Heart left ventricle (tissue), 16 donors: ENCODE results near the gene OMP. TPM values are rescaled to one million over a fixed set of nuclear protein-coding genes. Genes with fewer than 3 reads are reported as not detected.

Experiments used
- ATAC-seq, 4 donors: fragments of 200-7000 bp; cut with Tn5 transposase; one replicate each; pipeline ENCODE4 v1.9.1; 2020 to 2022; ENCODE audit warnings: moderate library complexity in 4 of 4, mild to moderate bottlenecking in 3 of 4, moderate number of reproducible peaks in 1 of 4
- DNase-seq, 5 donors: peaks; one replicate each; pipeline ENCODE4 v3.0.0-alpha.2; 2020
- H3K27ac ChIP-seq, 12 donors: fragments of 200-600 bp; sonication (generic) in 4 of 12; one replicate each; pipeline versions ENCODE4 v1.5.0 to v1.8.0; 2016 to 2022; ENCODE audit warnings: mild to moderate bottlenecking in 2 of 12
- H3K27me3 ChIP-seq, 9 donors: fragments of 200-600 bp; sonication (generic) in 2 of 9; one replicate each; pipeline versions ENCODE4 v1.5.1 to v1.8.0; 2016 to 2022; ENCODE audit warnings: mild to moderate bottlenecking in 3 of 9
- H3K36me3 ChIP-seq, 9 donors: fragments of 200-600 bp; sonication (generic) in 2 of 9; one replicate each; pipeline versions ENCODE4 v1.5.0 to v1.8.0; 2018 to 2022; ENCODE audit warnings: mild to moderate bottlenecking in 2 of 9
- H3K4me1 ChIP-seq, 12 donors: fragments of 200-600 bp; sonication (generic) in 4 of 12; one replicate each; pipeline versions ENCODE4 v1.5.0 to v1.8.0; 2016 to 2022; ENCODE audit warnings: mild to moderate bottlenecking in 3 of 12
- H3K4me3 ChIP-seq, 12 donors: fragments of 200-600 bp; sonication (generic) in 4 of 12; one replicate each; pipeline versions ENCODE4 v1.5.0 to v1.8.0; 2017 to 2022; ENCODE audit warnings: mild to moderate bottlenecking in 9 of 12, moderate library complexity in 4 of 12
- H3K9me3 ChIP-seq, 12 donors: fragments of 200-600 bp; sonication (generic) in 4 of 12; one replicate each; pipeline versions ENCODE4 v1.5.0 to v1.8.0; 2016 to 2022; ENCODE audit warnings: mild to moderate bottlenecking in 1 of 12
- POLR2A ChIP-seq, 2 donors: fragments of 450-650 bp; IDR thresholded peaks; one replicate each; pipeline ENCODE4 v1.6.1; 2017; ENCODE audit warnings: antibody characterized with exemption in 2 of 2, mild to moderate bottlenecking in 2 of 2, moderate library complexity in 2 of 2
- WGBS, 4 donors: extraction: QIAGEN DNeasy Blood & Tissue Kit in 2 of 4; methylation state at CpG; one replicate each; pipeline versions ENCODE4 v1.1.5 to v1.1.7; 2013 to 2018; 5-methylcytosine and 5-hydroxymethylcytosine counted together
- intact Hi-C, 10 donors: fragments of 100-400 bp; cut with DNase I; formaldehyde crosslinking; loops; one replicate each; pipeline versions ENCODE4 v1.11.1 to v1.14.2; 2022
- polyA plus RNA-seq, 2 donors: library from polyadenylated mRNA; stranded (reverse); fragments of 200-250 nt; gene quantifications; one replicate each; pipeline ENCODE4 v1.2.3, GENCODE V29; 2013
- total RNA-seq, 9 donors: library from RNA; depleted of rRNA in 2 of 9; stranded (reverse); fragments of >200 nt in 2 of 9; fragmentation: NEBNext Ultra II Directional in 3 of 9; extraction: Animal tissue kit (Norgen Biotek cat#: 25700) in 3 of 9; gene quantifications; one replicate each; pipeline versions ENCODE4 v1.1.0 to v1.2.4, GENCODE V29; 2016 to 2023
- TF ChIP-seq, protein P1 (sequence below), 12 donors: fragments of 200-600 bp; sonication (generic) in 4 of 12; IDR thresholded peaks; one replicate each; pipeline versions ENCODE4 v1.5.0 to v1.8.0; 2018 to 2022; ENCODE audit warnings: antibody characterized with exemption in 12 of 12, mild to moderate bottlenecking in 5 of 12
- donor health status: ischemic (EF 13 %, LVEDD 7.1; RV severe dilation, severe dysfunction).
- donor health status: healthy with polysubstance abuse.
- donor health status: DM: no; HTN: yes; CAD: no.
- donor health status: DM: no; HTN: no; CAD: no.
- donor health status: ischemic (EF 25% LVEDD 6.9; RV normal size, moderate dysfunction).
- donor health status: ischemic (EF 25% LVEDD 5.7; RV mildly dilated, moderate dysfunction).
- donor health status: healthy.
- donor health status: DM: yes; HTN: yes; CAD: no.
- donor health status: ischemic (EF 35%, LVEDD 5.7; RV mildly dilated, moderate dysfunction).
- donor health status: nonischemic (EF 11% LVEDD 7.7; RV severe dilation, severe dysfunction).
- donor health status: DM: yes; HTN: yes; CAD: no.
- donor health status: PGD.
- donor health status: ischemic (EF 29% LVEDD 5.4; RV normal size, mild dysfunction).
- donor health status: nonischemic (EF 23%, LVEDD 6.1; RV moderate dilation, normal function).

Gene OMP
- total and polyA plus RNA-seq, 11 donors, result not detected

DNA sequence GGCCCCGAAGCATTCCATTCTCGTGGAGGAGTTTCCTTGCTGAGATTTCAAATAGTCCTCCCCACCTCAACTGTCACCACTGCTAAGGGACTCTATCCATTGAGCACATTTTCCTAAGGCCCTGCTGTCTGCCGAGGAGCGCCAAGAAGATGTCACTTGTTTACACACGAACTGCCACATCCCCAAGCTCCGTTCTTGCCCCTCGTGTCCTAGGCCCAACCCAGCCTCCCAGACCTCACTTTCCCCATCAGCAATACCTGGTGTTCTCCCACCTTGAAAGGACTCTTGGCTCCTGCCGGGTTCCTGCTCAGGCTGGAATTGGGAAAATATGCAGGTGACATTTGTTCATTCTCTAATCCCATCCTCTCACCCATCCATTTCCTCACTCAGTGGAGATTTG is 21.4 kb downstream of the OMP start:
- ATAC-seq (no peak), DNase-seq (peak in 1 of 5 donors; percentile 20)
- H3K4me3 ChIP-seq, result no peak overlapping the region
- 83 to 90% (median 89%) methylated on average over 8 of the region's 8 CpGs for WGBS, 4 donors
- H3K27ac ChIP-seq, result no peak overlapping the region
- H3K27me3 ChIP-seq, result peaks cover 0 to 9% (median 0%) of the 10 kb centered on the region in 9 donors
- no peak for TF ChIP-seq POLR2A (IDR thresholded peaks at IDR 0.05)
- TF ChIP-seq, protein P1, sequence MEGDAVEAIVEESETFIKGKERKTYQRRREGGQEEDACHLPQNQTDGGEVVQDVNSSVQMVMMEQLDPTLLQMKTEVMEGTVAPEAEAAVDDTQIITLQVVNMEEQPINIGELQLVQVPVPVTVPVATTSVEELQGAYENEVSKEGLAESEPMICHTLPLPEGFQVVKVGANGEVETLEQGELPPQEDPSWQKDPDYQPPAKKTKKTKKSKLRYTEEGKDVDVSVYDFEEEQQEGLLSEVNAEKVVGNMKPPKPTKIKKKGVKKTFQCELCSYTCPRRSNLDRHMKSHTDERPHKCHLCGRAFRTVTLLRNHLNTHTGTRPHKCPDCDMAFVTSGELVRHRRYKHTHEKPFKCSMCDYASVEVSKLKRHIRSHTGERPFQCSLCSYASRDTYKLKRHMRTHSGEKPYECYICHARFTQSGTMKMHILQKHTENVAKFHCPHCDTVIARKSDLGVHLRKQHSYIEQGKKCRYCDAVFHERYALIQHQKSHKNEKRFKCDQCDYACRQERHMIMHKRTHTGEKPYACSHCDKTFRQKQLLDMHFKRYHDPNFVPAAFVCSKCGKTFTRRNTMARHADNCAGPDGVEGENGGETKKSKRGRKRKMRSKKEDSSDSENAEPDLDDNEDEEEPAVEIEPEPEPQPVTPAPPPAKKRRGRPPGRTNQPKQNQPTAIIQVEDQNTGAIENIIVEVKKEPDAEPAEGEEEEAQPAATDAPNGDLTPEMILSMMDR (IDR thresholded peaks at IDR 0.05), result no peak
- peaks cover 0 to 20% (median 13%) of the 10 kb centered on the region in 12 donors for H3K4me1 ChIP-seq
- intact Hi-C loops, result loop anchor here in 2 of 10 donors (10.0 kb wide), 1 partner anchor 421 kb away; no protein-coding TSS in a partner anchor
- no peaks in the 10 kb centered on the region for H3K9me3 ChIP-seq
- H3K36me3 ChIP-seq, result peaks cover 0 to 22% (median 0%) of the 10 kb centered on the region in 9 donors

DNA sequence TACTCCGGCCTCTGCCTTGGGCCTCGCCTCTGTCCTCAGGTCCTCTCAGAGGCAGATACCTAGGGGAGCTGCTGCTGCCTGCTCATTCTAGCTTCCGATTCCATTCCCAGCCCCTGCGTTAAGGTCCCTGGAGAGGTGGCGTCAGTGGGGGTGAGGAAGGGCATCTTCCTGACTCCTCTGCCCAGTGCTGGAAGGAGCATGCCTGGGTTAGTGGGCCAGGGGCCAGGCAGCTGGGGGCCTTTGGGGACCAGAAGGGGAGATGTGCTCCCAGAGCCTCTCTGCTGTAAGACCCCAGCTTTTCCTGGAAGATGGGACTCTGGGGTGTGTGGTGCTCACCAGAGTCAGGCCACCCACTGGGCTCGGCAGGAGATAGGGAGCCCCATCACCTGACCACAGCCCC is 21.8 kb downstream of the OMP start:
- Histone ChIP-seq H3K27me3 (peaks cover 0 to 9% (median 0%) of the 10 kb centered on the region in 9 donors), H3K27ac (no peak overlapping the region), H3K9me3 (no peaks in the 10 kb centered on the region), H3K4me1 (peaks cover 0 to 20% (median 13%) of the 10 kb centered on the region in 12 donors), H3K4me3 (no peak overlapping the region), H3K36me3 (peaks cover 0 to 18% (median 0%) of the 10 kb centered on the region in 9 donors)
- 83 to 94% (median 86%) methylated on average over 3 to 6 of the region's 6 CpGs for WGBS, 4 donors
- DNase-seq (peak in 1 of 5 donors; percentile 44), ATAC-seq (no peak)
- TF ChIP-seq POLR2A (IDR thresholded peaks at IDR 0.05), result no peak
- TF ChIP-seq, protein P1 (IDR thresholded peaks at IDR 0.05), result no peak
- intact Hi-C loops, result loop anchor here in 2 of 10 donors (10.0 kb wide), 1 partner anchor 420 kb away; no protein-coding TSS in a partner anchor

DNA sequence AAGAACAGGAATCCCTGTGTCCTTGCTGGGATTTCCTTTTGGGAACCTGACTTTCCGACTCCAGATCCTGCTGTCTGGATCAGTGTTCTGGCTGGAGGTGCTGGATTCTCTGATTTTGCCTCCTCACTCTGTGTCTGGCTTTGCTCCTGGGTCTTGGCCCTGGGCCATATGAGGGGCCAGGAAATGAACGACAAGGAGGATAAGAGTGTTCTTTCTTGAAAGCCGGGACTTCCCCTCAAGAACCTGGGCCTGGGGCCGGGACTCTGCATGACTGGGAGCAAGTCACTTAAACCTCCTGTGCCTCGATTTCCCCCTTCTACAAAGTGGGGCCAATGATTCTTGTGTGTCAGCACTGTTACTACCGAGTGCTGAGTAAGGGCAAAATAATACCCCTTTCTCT is 22.6 kb downstream of the OMP start:
- TF ChIP-seq POLR2A (IDR thresholded peaks at IDR 0.05), result no peak
- TF ChIP-seq, protein P1 (IDR thresholded peaks at IDR 0.05), result no peak
- WGBS, 4 donors, result 44 to 56% (median 49%) methylated on average over 6 of the region's 6 CpGs
- Histone ChIP-seq H3K36me3 (peaks cover 0 to 16% (median 0%) of the 10 kb centered on the region in 9 donors), H3K4me1 (peaks cover 0 to 23% (median 13%) of the 10 kb centered on the region in 12 donors), H3K4me3 (no peak overlapping the region), H3K27me3 (peaks cover 0 to 9% (median 0%) of the 10 kb centered on the region in 9 donors), H3K9me3 (no peaks in the 10 kb centered on the region), H3K27ac (no peak overlapping the region)
- ATAC-seq (no peak), DNase-seq (peak in 1 of 5 donors; percentile 38)
- intact Hi-C loops, result loop anchor here in 7 of 10 donors (5.0 to 10.0 kb wide), 2 partner anchors 420 to 422 kb away; no protein-coding TSS in a partner anchor

DNA sequence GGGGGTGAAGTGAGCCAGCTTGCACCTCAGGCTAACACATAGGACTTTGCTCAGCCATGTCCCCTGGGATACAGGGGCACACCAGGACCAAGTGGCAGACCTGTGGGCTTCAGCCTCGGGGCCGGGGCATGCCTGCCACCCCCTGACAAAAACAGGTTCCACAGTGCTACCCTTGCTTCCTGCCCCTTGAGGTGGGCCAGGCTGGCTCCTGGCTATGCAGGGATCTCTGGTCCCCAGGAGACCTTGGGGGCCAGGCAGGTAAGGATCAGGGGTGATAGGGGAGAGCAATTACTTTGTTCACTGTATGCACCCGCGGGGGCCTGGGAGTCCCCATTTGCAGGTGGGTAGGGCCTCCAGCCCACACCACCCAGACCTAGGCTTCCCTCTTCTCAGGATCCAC is 23.1 kb downstream of the OMP start:
- ATAC-seq (no peak), DNase-seq (peak in 1 of 5 donors; percentile 27)
- intact Hi-C loops, result loop anchor here in 8 of 10 donors (2.0 to 10.0 kb wide), 4 partner anchors 63 to 423 kb away; no protein-coding TSS in a partner anchor
- no peak overlapping the region for H3K4me3 ChIP-seq
- H3K9me3 ChIP-seq, result no peaks in the 10 kb centered on the region
- TF ChIP-seq POLR2A (IDR thresholded peaks at IDR 0.05), result no peak
- TF ChIP-seq, protein P1 (IDR thresholded peaks at IDR 0.05), result no peak
- peaks cover 0 to 28% (median 16%) of the 10 kb centered on the region in 12 donors for H3K4me1 ChIP-seq
- H3K27ac ChIP-seq, result no peak overlapping the region
- H3K27me3 ChIP-seq, result peaks cover 0 to 9% (median 0%) of the 10 kb centered on the region in 9 donors
- H3K36me3 ChIP-seq, result peaks cover 0 to 13% (median 0%) of the 10 kb centered on the region in 9 donors
- WGBS, 4 donors, result 75 to 100% (median 93%) methylated on average over 2 to 4 of the region's 4 CpGs
